Left forelimb (tissue), 1 donor: ENCODE data around the gene PTPRN2.

Experiments
- DNase-seq: peaks from one replicate; pipeline ENCODE4 v3.0.0-alpha.2; 2018; ENCODE audit warnings: low spot score

PTPRN2 gene

GRCh38 chr7:157928808-157929425, 658.7 kb downstream of the PTPRN2 start:
- no peak for DNase-seq

GRCh38 chr7:157928171-157928794, 659.3 kb downstream of the PTPRN2 start:
- DNase-seq: no peak

GRCh38 chr7:157927313-157927925, 660.2 kb downstream of the PTPRN2 start:
- DNase-seq: no peak

- DNase-seq: no peak
Observed at GRCh38 chr7:157926521-157927150, 661.0 kb downstream of the PTPRN2 start.

- no peak for DNase-seq
Observed at GRCh38 chr7:157926107-157926506, 661.5 kb downstream of the PTPRN2 start.

GRCh38 chr7:157925383-157925875, 662.2 kb downstream of the PTPRN2 start:
- DNase-seq: no peak

GRCh38 chr7:157923903-157924630, 663.6 kb downstream of the PTPRN2 start:
- DNase-seq: no peak

GRCh38 chr7:157922576-157922975, 665.0 kb downstream of the PTPRN2 start:
- no peak for DNase-seq

- DNase-seq: peak; percentile 50
Observed at GRCh38 chr7:157918326-157919080, 669.1 kb downstream of the PTPRN2 start.

- peak; percentile 30 for DNase-seq
Observed at GRCh38 chr7:157916946-157917640, 670.5 kb downstream of the PTPRN2 start.

- DNase-seq: peak; percentile 5
Observed at GRCh38 chr7:157910446-157910845, 677.2 kb downstream of the PTPRN2 start.

GRCh38 chr7:157910045-157910444, 677.6 kb downstream of the PTPRN2 start:
- DNase-seq: peak; percentile 17

GRCh38 chr7:157909370-157909769, 678.3 kb downstream of the PTPRN2 start:
- peak; percentile 38 for DNase-seq

- DNase-seq: peak; percentile 26
Observed at GRCh38 chr7:157908006-157908782, 679.4 kb downstream of the PTPRN2 start.

GRCh38 chr7:157907091-157907490, 680.5 kb downstream of the PTPRN2 start:
- DNase-seq: peak; percentile 23

- DNase-seq: no peak
Observed at GRCh38 chr7:157906583-157906982, 681.0 kb downstream of the PTPRN2 start.

- DNase-seq: peak; percentile 47
Observed at GRCh38 chr7:157905651-157906461, 681.8 kb downstream of the PTPRN2 start.

GRCh38 chr7:157904866-157905570, 682.6 kb downstream of the PTPRN2 start:
- peak; percentile 34 for DNase-seq
